HepG2 (cell line): ENCODE results near the gene ZNF394. TPM values are rescaled to one million over a fixed set of nuclear protein-coding genes. Genes with fewer than 3 reads are reported as not detected.
A peak's percentile ranks its signal among the peaks of the same experiment; 100 is the strongest.

Source experiments
- ATAC-seq: fragments of 200-7000 bp; cut with Tn5 transposase; 3 replicates; pipeline ENCODE4 v1.9.1; 2020; ENCODE audit warnings: mild to moderate bottlenecking, moderate library complexity
- BruUV-seq: library from RNA; stranded (reverse); fragments of 400-500 nt; replicated peaks from 2 replicates; lab custom pipeline; 2021; lab: Mats Ljungman, UMichigan
- CTCF ChIA-PET: fragments of 300-600 bp; formaldehyde crosslinking; extraction: SDS; loops from one replicate; lab custom pipeline; 2021; ENCODE audit warnings: low total read pairs, inconsistent platforms, low intra/inter-chr PET ratio; lab: Yijun Ruan, JAX
- POLR2A ChIA-PET: fragments of 350-600 bp; sonication (Branson Sonifier 250); formaldehyde crosslinking; loops from one replicate; lab custom pipeline; 2020; ENCODE audit warnings: antibody characterized with exemption, inconsistent platforms; lab: Yijun Ruan, JAX
- DNase-seq: peaks from one replicate; pipeline ENCODE4 v3.0.0-alpha.2; 2015; ENCODE audit warnings: low spot score
- FAIRE-seq: peaks from 3 replicates; lab custom pipeline; 2011; peaks lifted over from hg19 to GRCh38; lab: Jason Lieb, UNC
- H2AFZ ChIP-seq: one replicate; pipeline ENCODE4 v1.6.1; 2011; ENCODE audit warnings: low read length, inconsistent platforms
- H3K27ac ChIP-seq: fragments of 300-600 bp; 3 replicates; pipeline ENCODE4 v1.8.0; 2011; ENCODE audit warnings: mixed run types, mild to moderate bottlenecking, mixed read lengths, low read length, inconsistent platforms; ENCODE audit not compliant: insufficient read depth; ENCODE audit errors: extremely low read length
- H3K27me3 ChIP-seq, 2 experiments: fragments of 200-600 bp in 1 of 2; 2 replicates in 1 of 2; 3 replicates in 1 of 2; pipeline versions ENCODE4 v1.6.0 to v1.8.0; 2011; ENCODE audit warnings: low read length in 2 of 2, mild to moderate bottlenecking in 2 of 2, moderate library complexity in 2 of 2, inconsistent platforms in 1 of 2; ENCODE audit not compliant: insufficient read depth in 2 of 2, control insufficient read depth in 1 of 2
- H3K36me3 ChIP-seq, 2 experiments: fragments of 200-600 bp in 1 of 2; replicated peaks in 1 of 2; 2 replicates in 1 of 2; 3 replicates in 1 of 2; pipeline versions ENCODE4 v1.5.1 to v1.8.0; 2011; ENCODE audit warnings: low read length in 2 of 2, inconsistent platforms in 1 of 2; ENCODE audit not compliant: insufficient read depth in 2 of 2, control insufficient read depth in 1 of 2
- H3K4me1 ChIP-seq: 2 replicates; pipeline ENCODE4 v1.5.1; 2012; ENCODE audit warnings: low read length, inconsistent platforms; ENCODE audit not compliant: insufficient read depth
- H3K4me2 ChIP-seq: 2 replicates; pipeline ENCODE4 v1.6.0; 2011; ENCODE audit warnings: low read depth, low read length, inconsistent platforms
- H3K4me3 ChIP-seq, 3 experiments: fragments of 200-600 bp in 1 of 3; sonication (generic), shearing (Covaris generic) in 1 of 3; replicated peaks in 1 of 3; 2 replicates each; pipeline ENCODE4 v1.5.1; 2011 to 2016; ENCODE audit warnings: low read length in 3 of 3, inconsistent platforms in 2 of 3, low read depth in 2 of 3, mild to moderate bottlenecking in 2 of 3, control low read depth in 1 of 3, mixed read lengths in 1 of 3; ENCODE audit not compliant: insufficient read depth in 1 of 3
- H3K79me2 ChIP-seq: one replicate; pipeline ENCODE4 v1.6.1; 2011; ENCODE audit warnings: low read length, inconsistent platforms; ENCODE audit not compliant: insufficient read depth
- H3K9ac ChIP-seq: 2 replicates; pipeline ENCODE4 v1.6.0; 2011; ENCODE audit warnings: mild to moderate bottlenecking, low read depth, low read length, inconsistent platforms; ENCODE audit not compliant: insufficient read depth
- H3K9me3 ChIP-seq: 2 replicates; pipeline ENCODE4 v1.5.1; 2012; ENCODE audit warnings: mild to moderate bottlenecking, low read length
- H4K20me1 ChIP-seq: 2 replicates; pipeline ENCODE4 v1.6.0; 2011; ENCODE audit warnings: inconsistent platforms, mild to moderate bottlenecking, low read length, moderate library complexity; ENCODE audit not compliant: insufficient read depth
- AGO1 ChIP-seq: fragments of 200-400 bp; formaldehyde crosslinking; IDR thresholded peaks from 2 replicates; pipeline ENCODE4 v1.6.1; 2017; ENCODE audit warnings: mild to moderate bottlenecking, low read depth, low read length, moderate library complexity; ENCODE audit not compliant: poor library complexity, severe bottlenecking
- AGO2 ChIP-seq: fragments of 200-400 bp; formaldehyde crosslinking; optimal IDR thresholded peaks from 2 replicates; pipeline ENCODE3; 2017; ENCODE audit warnings: mild to moderate bottlenecking, low read depth, low read length, moderate library complexity
- ETS1 ChIP-seq: sonication (generic); formaldehyde crosslinking; IDR thresholded peaks from 2 replicates; pipeline ENCODE4 v1.4.0; 2020; ENCODE audit warnings: missing genetic modification reagents
- NONO ChIP-seq, 2 experiments: fragments of 450-650 bp in 1 of 2; sonication (generic) in 1 of 2; formaldehyde crosslinking in 1 of 2; IDR thresholded peaks in 1 of 2; conservative IDR thresholded peaks in 1 of 2; 2 replicates each; pipeline versions ENCODE4 v1.6.1 to v1.8.0; 2017 to 2022; ENCODE audit warnings: mild to moderate bottlenecking in 1 of 2, missing genetic modification reagents in 1 of 2, moderate library complexity in 1 of 2
- PAF1 ChIP-seq: IDR thresholded peaks from 2 replicates; pipeline ENCODE4 v1.6.1; 2016; ENCODE audit warnings: missing genetic modification reagents, missing compliant biosample characterization
- POLR2A ChIP-seq, 2 experiments: IDR thresholded peaks; 2 replicates each; pipeline ENCODE4 v1.6.1; 2011; ENCODE audit warnings: low read depth in 2 of 2, low read length in 2 of 2, mild to moderate bottlenecking in 1 of 2, moderate library complexity in 1 of 2; ENCODE audit not compliant: insufficient read depth in 1 of 2
- RBM22 ChIP-seq: fragments of 200-400 bp; formaldehyde crosslinking; optimal IDR thresholded peaks from 2 replicates; pipeline ENCODE3; 2017; ENCODE audit warnings: mild to moderate bottlenecking, low read length, moderate library complexity
- ZBTB4 ChIP-seq: sonication (generic); formaldehyde crosslinking; IDR thresholded peaks from 2 replicates; pipeline ENCODE4 v1.4.0; 2020; ENCODE audit warnings: missing genetic modification reagents, mild to moderate bottlenecking, borderline replicate concordance
- ZNF879 ChIP-seq: sonication (generic); formaldehyde crosslinking; IDR thresholded peaks from 2 replicates; pipeline ENCODE4 v1.8.1; 2023; ENCODE audit warnings: missing genetic modification reagents
- WGBS: methylation state at CpG from one replicate; pipeline ENCODE4 v1.1.6; 2017; ENCODE audit warnings: low lambda C conversion rate; 5-methylcytosine and 5-hydroxymethylcytosine counted together
- in situ Hi-C: cut with HindIII; loops from 2 replicates; pipeline ENCODE4 v1.10.0; 2017; ENCODE audit warnings: low pct_unique_long_range_greater_than_20kb; ENCODE audit not compliant: extremely low pct_ligation_motif_present
- intact Hi-C: fragments of 100-400 bp; cut with micrococcal nuclease; formaldehyde crosslinking; loops from one replicate; pipeline ENCODE4 v1.10.0; 2022; ENCODE audit not compliant: unreplicated experiment
- polyA plus RNA-seq, 8 experiments: library from polyadenylated mRNA; depleted of rRNA in 3 of 8; stranded (reverse) in 7 of 8; unstranded in 1 of 8; fragments of >200 nt; fragmentation: Illumina TruSeq in 4 of 8; extraction: Trizol in 4 of 8; gene quantifications; 2 replicates each; pipeline versions ENCODE4 v1.2.1 to v1.2.3, GENCODE V29; 2011 to 2016; ENCODE audit warnings: low read depth in 4 of 8, missing spikeins in 1 of 8, mixed read lengths in 1 of 8; ENCODE audit not compliant: insufficient read depth in 1 of 8
- total RNA-seq, 5 experiments: library from RNA; depleted of rRNA; stranded (reverse); fragments of >200 nt; fragmentation: Illumina TruSeq; extraction: Trizol; gene quantifications; 2 replicates each; pipeline ENCODE4 v1.2.3, GENCODE V29; 2016; ENCODE audit warnings: low read depth in 1 of 5

ZNF394 gene
- total and polyA plus RNA-seq, 2 of the 13 experiments (the other 11 are each of a cell fraction or from before 2014, with no cell fraction given), result 7.8 to 19.6 TPM

GRCh38 chr7:99457650-99458493, 42.2 kb downstream of the ZNF394 start:
- CTCF ChIA-PET, result no interaction called here
- H2AFZ ChIP-seq, result no peak overlapping the region

More at GRCh38 chr7:99457650-99458493, 42.2 kb downstream of the ZNF394 start:
- ATAC-seq (peak; percentile 4; the same call in 1 of the 3 replicates), DNase-seq (no peak), FAIRE-seq (no peak)
- TF ChIP-seq ZNF879 (no peak), PAF1 (CRISPR knock-in tag) (peak; percentile 83; the same call in 1 of the 2 replicates), ETS1 (no peak), NONO (IDR thresholded peaks at IDR 0.05) (no peak), NONO (CRISPR knock-in tag; conservative IDR thresholded peaks at IDR 0.05) (0 out of 2 replicates have a peak, but pooled peaks have one; percentile 23), RBM22 (peak; percentile 94), POLR2A (IDR thresholded peaks at IDR 0.05; ENCODE audit: insufficient read depth in 1 of 2, low read depth in 2 of 2, low read length in 2 of 2) (peak in 1 of 2 experiments; percentile 61; a peak in 2 of 4 replicates), AGO2 (peak; percentile 95), ZBTB4 (CRISPR knock-in tag) (no peak), AGO1 (peak; percentile 79)
- no peak overlapping the region for H3K4me2 ChIP-seq
- no peak overlapping the region for H3K27ac ChIP-seq
- in situ Hi-C loops (no loop called here), intact Hi-C loops (no loop called here)
- WGBS, result 94% methylated on average over 18 of the region's 26 CpGs
- no peak overlapping the region for H3K9ac ChIP-seq
- peaks cover 45% of the 10 kb centered on the region for H3K79me2 ChIP-seq
- peaks cover 45% of the 10 kb centered on the region for H4K20me1 ChIP-seq
- BruUV-seq, result no TSS peak
- no peaks in the 10 kb centered on the region for H3K27me3 ChIP-seq
- POLR2A ChIA-PET, result interaction anchor here (3.8 kb wide), 1 partner anchor 8 kb away, joined by 16 read pairs; the partner anchor contains the start of gene ATP5MF
- peaks cover 24 to 85% of the 10 kb centered on the region in 2 experiments for H3K36me3 ChIP-seq
- H3K4me1 ChIP-seq, result peaks cover 25% of the 10 kb centered on the region
- H3K4me3 ChIP-seq, result no peak overlapping the region
- no peaks in the 10 kb centered on the region for H3K9me3 ChIP-seq
